SK-N-SH treated with all-trans-retinoic acid at 6 μM for 48 hours (cell line): ENCODE results near the gene ZNF778.

Experiments
- ATAC-seq: fragments of 200-7000 bp; cut with Tn5 transposase; 3 replicates; pipeline ENCODE4 v1.9.1; 2020; ENCODE audit warnings: mild to moderate bottlenecking, moderate library complexity
- ARNTL ChIP-seq: fragments of 450-650 bp; formaldehyde crosslinking; IDR thresholded peaks from 2 replicates; pipeline ENCODE4 v1.5.0; 2020; ENCODE audit warnings: low read depth, mild to moderate bottlenecking, moderate library complexity, borderline replicate concordance
- CSDC2 ChIP-seq: fragments of 250-450 bp; sonication (Bioruptor Pico); IDR thresholded peaks from 2 replicates; pipeline ENCODE4 v1.5.0; 2020; ENCODE audit warnings: mild to moderate bottlenecking, moderate library complexity
- CSRNP3 ChIP-seq: fragments of 250-450 bp; sonication (Bioruptor Pico); IDR thresholded peaks from 2 replicates; pipeline ENCODE4 v1.5.1; 2021; ENCODE audit warnings: mild to moderate bottlenecking, moderate library complexity
- ESRRG ChIP-seq: fragments of 250-450 bp; sonication (Bioruptor Pico); IDR thresholded peaks from 2 replicates; pipeline ENCODE4 v1.6.1; 2021; ENCODE audit warnings: mild to moderate bottlenecking
- GLIS3 ChIP-seq: fragments of 250-450 bp; sonication (Bioruptor Pico); IDR thresholded peaks from 2 replicates; pipeline ENCODE4 v1.5.0; 2020; ENCODE audit warnings: mild to moderate bottlenecking, moderate library complexity
- ISL1 ChIP-seq: fragments of 250-450 bp; sonication (Bioruptor Pico); IDR thresholded peaks from 2 replicates; pipeline ENCODE4 v2.1.2; 2022; ENCODE audit warnings: mild to moderate bottlenecking, moderate library complexity
- OSR1 ChIP-seq: fragments of 250-450 bp; sonication (Bioruptor Pico); IDR thresholded peaks from 2 replicates; pipeline ENCODE4 v1.8.0; 2022; ENCODE audit warnings: moderate library complexity, mild to moderate bottlenecking, inconsistent platforms
- PATZ1 ChIP-seq: fragments of 250-450 bp; sonication (Bioruptor Pico); IDR thresholded peaks from 2 replicates; pipeline ENCODE4 v1.8.0; 2020; ENCODE audit warnings: mild to moderate bottlenecking, moderate library complexity, borderline replicate concordance
- POU6F1 ChIP-seq: fragments of 250-450 bp; sonication (Bioruptor Pico); IDR thresholded peaks from 2 replicates; pipeline ENCODE4 v1.8.0; 2021; ENCODE audit warnings: low read depth, mild to moderate bottlenecking, moderate library complexity, borderline replicate concordance
- RARB ChIP-seq: fragments of 250-450 bp; sonication (Bioruptor Pico); IDR thresholded peaks from 2 replicates; pipeline ENCODE4 v1.8.0; 2021; ENCODE audit warnings: mild to moderate bottlenecking, moderate library complexity
- SNAI2 ChIP-seq: fragments of 250-450 bp; sonication (Bioruptor Pico); IDR thresholded peaks from 2 replicates; pipeline ENCODE4 v1.5.0; 2020; ENCODE audit warnings: mild to moderate bottlenecking, moderate library complexity
- TCF4 ChIP-seq: fragments of 250-450 bp; sonication (Bioruptor Pico); IDR thresholded peaks from 2 replicates; pipeline ENCODE4 v1.8.0; 2021; ENCODE audit warnings: mild to moderate bottlenecking, moderate library complexity, borderline replicate concordance
- TSHZ2 ChIP-seq: fragments of 250-450 bp; sonication (Bioruptor Pico); IDR thresholded peaks from 2 replicates; pipeline ENCODE4 v1.5.0; 2020; ENCODE audit warnings: mild to moderate bottlenecking, moderate library complexity
- ZC3H10 ChIP-seq: fragments of 250-450 bp; sonication (Bioruptor Pico); IDR thresholded peaks from 2 replicates; pipeline ENCODE4 v1.5.1; 2021; ENCODE audit warnings: mild to moderate bottlenecking, moderate library complexity
- ZFP3 ChIP-seq: fragments of 250-450 bp; sonication (Bioruptor Pico); IDR thresholded peaks from 2 replicates; pipeline ENCODE4 v1.5.0; 2020; ENCODE audit warnings: mild to moderate bottlenecking, moderate library complexity
- ZFP30 ChIP-seq: fragments of 450-650 bp; formaldehyde crosslinking; IDR thresholded peaks from 2 replicates; pipeline ENCODE4 v1.5.0; 2022; ENCODE audit warnings: mild to moderate bottlenecking, moderate library complexity
- ZNF565 ChIP-seq: fragments of 450-650 bp; formaldehyde crosslinking; conservative IDR thresholded peaks from 2 replicates; pipeline ENCODE4 v1.5.0; 2020; ENCODE audit warnings: low read depth, mild to moderate bottlenecking, moderate library complexity
- ZNF70 ChIP-seq: fragments of 450-650 bp; formaldehyde crosslinking; IDR thresholded peaks from 2 replicates; pipeline ENCODE4 v1.5.0; 2020; ENCODE audit warnings: mild to moderate bottlenecking, moderate library complexity

Gene ZNF778

GRCh38 chr16:89232107-89232506, 14.6 kb downstream of the ZNF778 start:
- TF ChIP-seq TSHZ2: no peak
- TF ChIP-seq OSR1 (CRISPR knock-in tag): no peak
- TF ChIP-seq ISL1 (CRISPR knock-in tag): no peak
- TF ChIP-seq RARB: no peak
- TF ChIP-seq PATZ1: no peak
- no peak for TF ChIP-seq SNAI2 (CRISPR knock-in tag)
- no peak for TF ChIP-seq ZC3H10 (CRISPR knock-in tag)
- TF ChIP-seq ARNTL (CRISPR knock-in tag): no peak
- TF ChIP-seq ZFP30 (CRISPR knock-in tag): no peak
- no peak for ATAC-seq

GRCh38 chr16:89233678-89234490, 16.4 kb downstream of the ZNF778 start:
- no peak for ATAC-seq
- TF ChIP-seq ZNF565 (CRISPR knock-in tag) (no peak), CSDC2 (CRISPR knock-in tag) (no peak), GLIS3 (CRISPR knock-in tag) (no peak), OSR1 (CRISPR knock-in tag) (no peak)

GRCh38 chr16:89237733-89238132, 20.2 kb downstream of the ZNF778 start:
- no peak for ATAC-seq
- no peak for TF ChIP-seq ZNF70 (CRISPR knock-in tag)
- no peak for TF ChIP-seq ESRRG (CRISPR knock-in tag)
- no peak for TF ChIP-seq POU6F1
- TF ChIP-seq TCF4 (CRISPR knock-in tag): no peak
- TF ChIP-seq RARB: no peak

GRCh38 chr16:89241187-89242007, 23.9 kb downstream of the ZNF778 start:
- ATAC-seq: peak; percentile 76
- TF ChIP-seq CSRNP3 (CRISPR knock-in tag) (no peak), ZNF565 (CRISPR knock-in tag) (no peak), ZFP3 (CRISPR knock-in tag) (0 out of 2 replicates have a peak, but pooled peaks have one; percentile 21), ZNF70 (CRISPR knock-in tag) (no peak), RARB (no peak), GLIS3 (CRISPR knock-in tag) (no peak), ARNTL (CRISPR knock-in tag) (no peak), ZC3H10 (CRISPR knock-in tag) (no peak), TSHZ2 (no peak), ZFP30 (CRISPR knock-in tag) (no peak), POU6F1 (no peak), ISL1 (CRISPR knock-in tag) (no peak), SNAI2 (CRISPR knock-in tag) (no peak), ESRRG (CRISPR knock-in tag) (peak; percentile 54; the same call in 1 of the 2 replicates)
